Measurements from ENCODE around the gene FAM151B. TPM values are rescaled to one million over a fixed set of nuclear protein-coding genes. Genes with fewer than 3 reads are reported as not detected.
A peak's percentile ranks its signal among the peaks of the same experiment; 100 is the strongest.
"Not testable (repeated sequence)": the region's sequence is repeated elsewhere in the genome, so short reads cannot be mapped to it uniquely, and the experiment has no call there.

FAM151B gene
- total and polyA plus RNA-seq, 4 donors: 1.1 to 6.5 (median 1.9) TPM

DNA sequence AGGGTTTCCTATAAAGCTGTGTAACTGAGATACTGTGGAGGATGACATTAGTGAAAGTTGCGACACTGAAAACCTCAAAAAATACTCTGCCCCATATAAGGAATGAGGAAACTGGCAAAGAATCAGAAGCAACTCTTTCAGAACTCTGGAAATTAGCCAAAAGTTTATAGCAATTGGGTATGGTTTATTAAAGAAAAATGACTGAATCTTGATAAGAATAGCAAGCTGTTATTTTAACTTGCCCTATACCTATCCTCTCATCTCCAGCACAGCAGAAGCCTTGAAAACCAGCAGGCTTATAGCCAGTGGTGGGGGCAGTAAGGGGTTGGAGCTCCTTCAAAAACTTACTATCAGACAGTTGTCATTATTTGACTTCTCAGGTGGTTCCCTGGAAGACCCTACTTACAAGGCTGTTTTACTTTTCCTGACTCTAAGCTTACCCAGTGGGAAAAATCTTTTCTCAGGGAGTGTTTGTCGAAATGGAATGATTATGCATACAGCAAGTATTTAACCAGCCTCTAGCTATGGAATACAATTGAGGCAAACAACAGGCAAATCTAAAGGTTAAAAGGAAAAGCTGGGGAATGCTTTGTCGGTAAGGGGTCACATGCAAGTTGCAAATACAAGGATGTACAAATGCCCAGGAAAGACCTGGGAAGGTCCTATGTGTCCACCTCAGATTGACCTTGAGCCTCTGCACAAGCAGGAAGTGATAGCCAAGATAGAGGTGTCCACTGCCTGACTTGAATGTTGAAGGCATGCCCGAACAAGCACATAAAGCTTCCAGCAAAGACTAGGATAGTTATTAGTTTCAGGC, 21.0 kb upstream of the FAM151B start:
- Histone ChIP-seq H3K4me3 (no peak overlapping the region), H3K9me3 (ENCODE audit: control insufficient read depth in 4 of 4, insufficient read depth in 3 of 4, low read length in 3 of 4) (peaks cover 0 to 15% (median 8%) of the 10 kb centered on the region in 4 donors), H3K9ac (ENCODE audit: insufficient read depth in 1 of 2, low read length in 2 of 2) (no peak overlapping the region), H3K4me1 (ENCODE audit: control insufficient read depth in 5 of 5, insufficient read depth in 5 of 5, low read length in 5 of 5) (no peaks in the 10 kb centered on the region), H3K36me3 (ENCODE audit: control insufficient read depth in 4 of 4, insufficient read depth in 4 of 4, low read length in 4 of 4) (peaks cover 12 to 70% (median 37%) of the 10 kb centered on the region in 4 donors), H3K27ac (ENCODE audit: low read depth in 1 of 2, low read length in 1 of 2) (no peak overlapping the region), H3K27me3 (ENCODE audit: control insufficient read depth in 3 of 3, insufficient read depth in 3 of 3, low read length in 2 of 3) (no peaks in the 10 kb centered on the region)
- WGBS, 2 donors: 69 to 74% methylated on average over 4 of the region's 4 CpGs
- ATAC-seq (ENCODE audit: insufficient read depth, low FRiP score) (peak; percentile 62), DNase-seq (peak in 1 of 3 donors; percentile 42)
- TF ChIP-seq, protein P1, sequence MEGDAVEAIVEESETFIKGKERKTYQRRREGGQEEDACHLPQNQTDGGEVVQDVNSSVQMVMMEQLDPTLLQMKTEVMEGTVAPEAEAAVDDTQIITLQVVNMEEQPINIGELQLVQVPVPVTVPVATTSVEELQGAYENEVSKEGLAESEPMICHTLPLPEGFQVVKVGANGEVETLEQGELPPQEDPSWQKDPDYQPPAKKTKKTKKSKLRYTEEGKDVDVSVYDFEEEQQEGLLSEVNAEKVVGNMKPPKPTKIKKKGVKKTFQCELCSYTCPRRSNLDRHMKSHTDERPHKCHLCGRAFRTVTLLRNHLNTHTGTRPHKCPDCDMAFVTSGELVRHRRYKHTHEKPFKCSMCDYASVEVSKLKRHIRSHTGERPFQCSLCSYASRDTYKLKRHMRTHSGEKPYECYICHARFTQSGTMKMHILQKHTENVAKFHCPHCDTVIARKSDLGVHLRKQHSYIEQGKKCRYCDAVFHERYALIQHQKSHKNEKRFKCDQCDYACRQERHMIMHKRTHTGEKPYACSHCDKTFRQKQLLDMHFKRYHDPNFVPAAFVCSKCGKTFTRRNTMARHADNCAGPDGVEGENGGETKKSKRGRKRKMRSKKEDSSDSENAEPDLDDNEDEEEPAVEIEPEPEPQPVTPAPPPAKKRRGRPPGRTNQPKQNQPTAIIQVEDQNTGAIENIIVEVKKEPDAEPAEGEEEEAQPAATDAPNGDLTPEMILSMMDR (IDR thresholded peaks at IDR 0.05; ENCODE audit: control extremely low read depth, extremely low read depth): no peak

DNA sequence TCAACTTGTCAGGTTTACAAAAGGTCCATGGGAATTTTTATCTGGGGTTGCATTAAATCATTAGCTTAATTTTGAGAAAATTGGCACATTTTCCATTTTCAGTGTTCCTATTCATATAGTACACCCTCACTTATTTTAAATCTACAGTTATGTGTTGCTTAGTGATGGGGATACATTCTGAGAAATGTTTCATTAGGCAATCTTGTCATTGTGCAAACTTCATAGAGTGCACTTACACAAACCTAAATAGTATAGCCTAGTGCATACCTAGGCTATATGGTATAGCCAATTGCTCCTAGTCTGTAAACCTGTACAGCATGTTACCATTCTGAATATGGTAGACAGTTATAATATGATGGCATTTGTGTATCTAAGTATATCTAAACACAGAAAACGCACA, 19.8 kb upstream of the FAM151B start:
- no peak for ATAC-seq (ENCODE audit: insufficient read depth, low FRiP score)
- H3K27me3 ChIP-seq (ENCODE audit: control insufficient read depth in 3 of 3, insufficient read depth in 3 of 3, low read length in 2 of 3): no peaks in the 10 kb centered on the region
- 98 to 100% methylated on average over 1 of the region's 1 CpG for WGBS, 2 donors

DNA sequence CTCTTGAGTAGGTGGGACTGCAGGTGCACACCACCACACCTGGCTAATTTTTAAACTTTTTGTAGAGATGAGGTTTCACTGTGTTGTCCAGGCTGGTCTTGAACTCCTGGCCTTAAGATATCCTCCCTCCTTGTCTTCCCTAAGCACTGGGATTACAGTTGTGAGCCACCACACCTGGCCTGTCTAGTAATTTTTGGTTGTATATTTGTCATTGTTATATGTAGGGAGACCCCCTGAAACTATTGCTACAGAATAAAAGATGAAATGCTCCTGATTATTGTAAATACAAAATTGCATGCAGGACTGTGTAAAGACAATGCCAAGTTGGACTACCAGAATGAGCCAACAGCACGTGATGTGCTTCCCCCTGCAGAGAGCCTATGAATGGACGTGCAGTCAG, 17.3 kb upstream of the FAM151B start:
- not testable (repeated sequence) for H3K27ac ChIP-seq (ENCODE audit: low read depth in 1 of 2, low read length in 1 of 2); H3K27me3 ChIP-seq (ENCODE audit: control insufficient read depth in 3 of 3, insufficient read depth in 3 of 3, low read length in 2 of 3); DNase-seq; H3K4me3 ChIP-seq; H3K9ac ChIP-seq (ENCODE audit: insufficient read depth in 1 of 2, low read length in 2 of 2); ATAC-seq (ENCODE audit: insufficient read depth, low FRiP score)
- Histone ChIP-seq H3K9me3 (ENCODE audit: control insufficient read depth in 4 of 4, insufficient read depth in 3 of 4, low read length in 3 of 4) (peaks cover 0 to 10% (median 3%) of the 10 kb centered on the region in 4 donors), H3K4me1 (ENCODE audit: control insufficient read depth in 5 of 5, insufficient read depth in 5 of 5, low read length in 5 of 5) (peaks cover 0 to 11% (median 0%) of the 10 kb centered on the region in 5 donors), H3K36me3 (ENCODE audit: control insufficient read depth in 4 of 4, insufficient read depth in 4 of 4, low read length in 4 of 4) (peaks cover 4 to 56% (median 41%) of the 10 kb centered on the region in 4 donors)
- WGBS, 2 donors: 97 to 100% methylated on average over 1 to 2 of the region's 2 CpGs

More for the DNA sequence above, 19.8 kb upstream of the FAM151B start:
- no peak overlapping the region for H3K27ac ChIP-seq (ENCODE audit: low read depth in 1 of 2, low read length in 1 of 2)
- no peak overlapping the region for H3K4me3 ChIP-seq
- TF ChIP-seq, protein P1 (IDR thresholded peaks at IDR 0.05; ENCODE audit: control extremely low read depth, extremely low read depth): no peak
- H3K9me3 ChIP-seq (ENCODE audit: control insufficient read depth in 4 of 4, insufficient read depth in 3 of 4, low read length in 3 of 4): peaks cover 0 to 17% (median 6%) of the 10 kb centered on the region in 4 donors
- H3K36me3 ChIP-seq (ENCODE audit: control insufficient read depth in 4 of 4, insufficient read depth in 4 of 4, low read length in 4 of 4): peaks cover 6 to 58% (median 33%) of the 10 kb centered on the region in 4 donors
- H3K9ac ChIP-seq (ENCODE audit: insufficient read depth in 1 of 2, low read length in 2 of 2): no peak overlapping the region
- H3K4me1 ChIP-seq (ENCODE audit: control insufficient read depth in 5 of 5, insufficient read depth in 5 of 5, low read length in 5 of 5): no peaks in the 10 kb centered on the region
- DNase-seq: no peak

DNA sequence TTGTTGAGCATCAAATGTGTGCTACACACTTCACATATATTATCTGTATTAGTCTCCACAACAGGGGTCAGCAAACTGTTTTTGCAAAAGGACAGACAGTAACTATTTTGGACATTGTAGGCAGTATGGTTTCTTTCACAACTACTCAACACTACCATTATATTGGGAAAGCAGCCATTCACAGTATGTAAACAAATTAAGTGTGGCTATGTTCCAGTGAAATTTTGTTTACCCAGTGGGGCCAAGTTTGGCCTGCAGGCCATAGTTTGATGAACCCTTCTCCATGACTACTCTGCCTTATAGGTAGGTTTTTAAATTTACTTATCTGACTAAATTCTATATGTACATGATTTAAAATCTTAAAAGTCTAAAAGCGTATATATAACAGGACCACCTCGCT, 13.0 kb upstream of the FAM151B start:
- WGBS, 2 donors: 95 to 99% methylated on average over 2 of the region's 2 CpGs
- peak in 2 of 3 donors; percentile 79 to 82 for DNase-seq
- TF ChIP-seq, protein P1 (IDR thresholded peaks at IDR 0.05; ENCODE audit: control extremely low read depth, extremely low read depth): no peak
- Histone ChIP-seq H3K4me3 (no peak overlapping the region), H3K4me1 (ENCODE audit: control insufficient read depth in 5 of 5, insufficient read depth in 5 of 5, low read length in 5 of 5) (peaks cover 0 to 11% (median 0%) of the 10 kb centered on the region in 5 donors), H3K36me3 (ENCODE audit: control insufficient read depth in 4 of 4, insufficient read depth in 4 of 4, low read length in 4 of 4) (peaks cover 4 to 46% (median 35%) of the 10 kb centered on the region in 4 donors), H3K9me3 (ENCODE audit: control insufficient read depth in 4 of 4, insufficient read depth in 3 of 4, low read length in 3 of 4) (peaks cover 0 to 7% (median 2%) of the 10 kb centered on the region in 4 donors), H3K27ac (ENCODE audit: low read depth in 1 of 2, low read length in 1 of 2) (no peak overlapping the region), H3K27me3 (ENCODE audit: control insufficient read depth in 3 of 3, insufficient read depth in 3 of 3, low read length in 2 of 3) (no peaks in the 10 kb centered on the region), H3K9ac (ENCODE audit: insufficient read depth in 1 of 2, low read length in 2 of 2) (no peak overlapping the region)
- ATAC-seq (ENCODE audit: insufficient read depth, low FRiP score): no peak

All from lung (tissue), 12 donors.